HG03159 (cell line): ENCODE results near the gene DKK1.
A peak's percentile ranks its signal among the peaks of the same experiment; 100 is the strongest.

Experiments
- ATAC-seq: cut with Tn5 transposase; IDR thresholded peaks from one replicate; pipeline ENCODE4 v1.9.1; 2021; ENCODE audit warnings: mild to moderate bottlenecking, moderate library complexity; ENCODE audit not compliant: unreplicated experiment

Gene DKK1

GRCh38 chr10:52313933-52314821, at the start of gene DKK1:
DKK1 (plus strand) TSS chr10:52314281; CDS start chr10:52314435, 154 bp downstream.
- ATAC-seq, result no peak

- no peak for ATAC-seq
These were observed 48.8 kb upstream of the DKK1 start for GRCh38 chr10:52265131-52265926.

GRCh38 chr10:52266858-52267257, 47.2 kb upstream of the DKK1 start:
- no peak for ATAC-seq

DNA sequence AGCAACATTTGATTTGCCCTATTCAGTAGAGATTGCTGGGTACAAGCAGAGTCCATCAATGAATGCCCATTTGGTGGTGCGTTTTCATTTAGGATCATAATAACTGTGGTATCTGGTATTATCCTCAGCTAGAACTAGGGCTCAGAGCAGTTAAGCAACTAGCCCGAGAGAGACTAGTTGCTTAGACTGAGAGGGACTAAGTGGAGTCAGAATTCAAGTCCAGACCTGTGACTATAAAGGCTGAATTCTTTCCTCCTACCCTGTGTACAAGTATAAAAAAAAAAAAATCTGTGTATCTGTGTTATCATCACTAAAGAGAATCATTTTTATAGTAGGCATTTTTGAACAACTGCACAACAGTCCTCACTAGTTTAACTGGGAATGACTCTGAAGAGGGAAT, 45.3 kb upstream of the DKK1 start:
- no peak for ATAC-seq

GRCh38 chr10:52269233-52269632, 44.8 kb upstream of the DKK1 start:
- no peak for ATAC-seq

DNA sequence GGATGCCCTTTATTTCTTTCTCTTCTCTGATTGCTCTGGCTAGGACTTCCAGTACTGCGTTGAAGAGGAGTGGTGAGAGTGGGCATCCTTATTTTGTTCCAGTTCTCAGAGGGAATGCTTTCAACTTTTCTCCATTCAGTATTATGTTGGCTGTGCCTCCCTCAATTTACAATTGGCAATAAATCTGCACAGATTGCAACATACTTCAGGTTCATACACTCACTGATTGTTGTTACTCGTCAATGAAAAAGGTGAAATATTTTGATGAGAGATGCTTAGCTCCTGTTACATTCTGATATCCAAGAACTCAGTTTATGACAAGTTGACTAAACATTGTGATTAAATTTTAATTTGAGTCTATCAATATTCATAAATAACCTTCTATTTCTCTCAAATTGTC, 37.9 kb upstream of the DKK1 start:
- ATAC-seq, result no peak

GRCh38 chr10:52276986-52277385, 37.1 kb upstream of the DKK1 start:
- no peak for ATAC-seq

- no peak for ATAC-seq
These were observed 34.5 kb upstream of the DKK1 start for GRCh38 chr10:52279546-52279945.

- no peak for ATAC-seq
These were observed 34.0 kb upstream of the DKK1 start for GRCh38 chr10:52280051-52280450.

DNA sequence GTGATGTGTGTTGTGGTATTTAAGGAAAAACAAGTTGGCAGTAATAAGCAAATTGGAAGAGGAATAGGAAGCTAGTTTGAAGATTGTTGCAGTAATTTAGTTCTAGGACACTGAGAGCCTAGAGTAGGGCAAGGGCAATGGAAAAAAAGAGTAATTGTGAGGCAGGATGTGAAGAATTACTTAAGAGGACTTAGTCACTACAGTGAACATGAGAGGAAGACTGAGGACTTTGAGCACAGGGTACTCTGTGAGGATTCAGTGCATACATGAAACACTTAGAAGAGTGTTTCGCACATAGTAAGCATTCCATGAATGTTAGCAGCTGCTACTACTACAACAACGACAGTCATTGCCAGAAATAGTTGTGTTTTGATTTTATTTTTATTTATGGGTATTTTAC, 30.9 kb upstream of the DKK1 start:
- no peak for ATAC-seq

- ATAC-seq, result peak; percentile 72
These were observed 29.6 kb upstream of the DKK1 start for GRCh38 chr10:52284416-52285013.

- ATAC-seq, result no peak
These were observed 26.2 kb upstream of the DKK1 start for GRCh38 chr10:52287866-52288265.

DNA sequence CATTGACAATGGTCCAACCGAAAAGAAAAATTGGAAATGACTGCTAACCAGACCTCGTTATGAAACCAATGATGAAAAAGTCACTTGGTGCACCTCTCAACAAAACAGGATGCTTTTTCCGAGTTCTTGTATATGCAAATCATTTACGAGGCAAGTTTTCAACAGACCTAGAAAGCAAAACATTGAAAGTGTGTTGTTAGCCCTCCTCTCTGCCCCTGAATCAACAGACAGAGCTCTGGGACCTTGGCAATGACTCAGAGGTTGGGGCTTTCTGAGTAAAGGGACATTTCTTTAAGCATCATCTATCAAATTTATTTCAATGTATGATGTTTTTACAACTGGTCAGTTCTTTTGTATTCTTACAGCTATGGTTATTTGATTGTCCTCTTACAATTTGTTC, 16.3 kb upstream of the DKK1 start:
- no peak for ATAC-seq

DNA sequence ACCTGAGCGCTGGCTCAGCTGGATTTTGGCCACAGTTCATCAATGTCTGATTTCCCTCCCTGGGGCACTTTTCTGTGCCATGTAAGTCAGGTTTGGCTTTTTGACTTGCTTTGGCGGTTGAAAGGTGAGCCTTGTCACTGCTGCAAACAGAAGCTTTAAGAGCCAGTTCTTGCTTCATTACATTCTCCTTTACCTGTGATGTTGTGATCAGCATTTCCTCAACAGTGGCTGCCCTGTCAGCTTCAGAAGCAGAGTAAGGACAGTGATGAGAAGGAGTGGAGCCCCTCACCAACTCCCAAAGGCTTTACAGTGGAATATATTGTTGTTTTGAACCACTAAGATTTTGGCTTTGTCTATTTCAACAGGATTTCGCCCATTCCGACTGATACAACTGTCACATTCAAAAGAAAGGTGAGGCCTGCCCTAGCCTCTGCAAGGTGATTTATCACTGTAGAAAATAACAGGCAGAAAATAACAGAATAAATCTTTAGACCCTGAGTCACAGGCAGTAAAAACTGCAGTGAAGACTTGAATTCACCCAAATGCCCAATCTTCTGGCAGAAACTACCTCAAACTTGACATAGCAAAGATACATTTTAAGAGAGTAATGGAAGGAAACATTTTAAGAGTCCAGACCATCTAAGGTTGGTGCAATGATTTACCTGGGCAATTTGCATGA, 13.3 kb upstream of the DKK1 start:
- no peak for ATAC-seq

DNA sequence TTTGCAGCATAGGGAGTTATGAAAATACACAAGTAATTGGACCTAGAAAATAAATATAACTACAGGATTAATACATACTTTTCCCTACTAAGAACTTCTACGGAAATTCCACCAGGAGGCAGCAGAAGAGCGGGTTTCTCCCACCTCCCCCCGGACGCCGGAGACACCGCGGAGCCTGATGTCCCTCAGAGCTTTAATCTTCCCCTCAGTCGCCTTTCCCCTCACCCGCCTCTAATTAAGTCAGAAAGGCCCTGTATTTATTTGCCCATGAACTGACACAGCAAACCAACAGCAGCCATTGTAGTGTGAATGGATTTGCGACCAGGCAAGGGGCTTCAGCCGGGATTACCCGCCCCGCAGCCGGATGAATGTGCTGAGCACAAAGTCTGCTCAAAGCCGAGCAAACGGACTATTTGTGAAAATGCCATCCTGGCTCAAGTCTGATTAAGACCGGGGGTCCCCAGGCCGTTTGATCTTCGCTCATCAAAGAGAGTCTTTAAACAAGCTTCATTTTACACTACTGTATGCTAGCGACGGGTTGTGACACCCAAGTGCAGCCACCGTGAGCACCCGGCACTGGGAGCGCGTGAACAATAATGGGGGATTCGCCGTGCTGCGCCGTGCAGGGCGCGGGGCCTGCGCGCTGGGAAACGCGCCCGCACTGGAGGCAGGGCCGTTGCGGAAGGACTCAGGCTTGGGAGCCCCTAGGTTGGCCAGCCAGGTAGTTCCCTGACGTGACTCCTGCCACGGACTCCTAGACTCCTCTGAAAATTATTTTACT, 5.6 kb upstream of the DKK1 start:
- ATAC-seq, result peak; percentile 94

DNA sequence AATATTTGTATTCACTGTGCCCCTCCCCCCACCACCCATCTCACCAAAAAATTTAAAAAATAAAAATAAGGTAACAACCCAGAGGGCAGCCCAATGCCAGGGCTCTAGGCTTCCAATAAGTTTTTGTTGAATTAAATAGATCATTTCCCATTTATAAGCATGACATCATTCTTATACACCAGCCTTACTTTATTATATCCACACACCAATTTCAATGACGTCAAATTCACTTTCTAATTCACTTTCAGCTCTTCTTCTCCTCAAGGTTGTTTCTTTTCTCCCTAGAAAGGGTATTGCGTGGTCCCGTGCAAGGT, 1.2 kb upstream of the DKK1 start:
- ATAC-seq, result no peak

- ATAC-seq, result no peak
These were observed 687 bp upstream of the DKK1 start for GRCh38 chr10:52313256-52313932.

- no peak for ATAC-seq
These were observed 906 bp downstream of the DKK1 start for GRCh38 chr10:52314822-52315552.

DNA sequence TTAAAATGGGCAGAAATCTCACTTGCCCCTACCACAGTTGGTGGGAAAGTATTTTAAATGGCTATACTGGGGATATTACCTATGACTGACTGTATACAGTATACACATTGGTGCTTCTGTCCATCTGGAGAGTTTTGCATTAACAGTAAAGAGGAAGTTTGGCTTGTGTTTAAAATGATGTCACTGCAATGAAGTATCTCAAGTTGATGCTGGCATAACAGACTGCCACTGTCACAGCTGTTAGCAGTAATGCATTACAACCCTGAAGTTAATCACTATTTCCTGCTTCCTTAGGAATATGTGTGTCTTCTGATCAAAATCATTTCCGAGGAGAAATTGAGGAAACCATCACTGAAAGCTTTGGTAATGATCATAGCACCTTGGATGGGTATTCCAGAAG, 1.9 kb downstream of the DKK1 start:
- ATAC-seq, result no peak
